ENCODE measurements around the gene DISC1.

DISC1 gene

DNA sequence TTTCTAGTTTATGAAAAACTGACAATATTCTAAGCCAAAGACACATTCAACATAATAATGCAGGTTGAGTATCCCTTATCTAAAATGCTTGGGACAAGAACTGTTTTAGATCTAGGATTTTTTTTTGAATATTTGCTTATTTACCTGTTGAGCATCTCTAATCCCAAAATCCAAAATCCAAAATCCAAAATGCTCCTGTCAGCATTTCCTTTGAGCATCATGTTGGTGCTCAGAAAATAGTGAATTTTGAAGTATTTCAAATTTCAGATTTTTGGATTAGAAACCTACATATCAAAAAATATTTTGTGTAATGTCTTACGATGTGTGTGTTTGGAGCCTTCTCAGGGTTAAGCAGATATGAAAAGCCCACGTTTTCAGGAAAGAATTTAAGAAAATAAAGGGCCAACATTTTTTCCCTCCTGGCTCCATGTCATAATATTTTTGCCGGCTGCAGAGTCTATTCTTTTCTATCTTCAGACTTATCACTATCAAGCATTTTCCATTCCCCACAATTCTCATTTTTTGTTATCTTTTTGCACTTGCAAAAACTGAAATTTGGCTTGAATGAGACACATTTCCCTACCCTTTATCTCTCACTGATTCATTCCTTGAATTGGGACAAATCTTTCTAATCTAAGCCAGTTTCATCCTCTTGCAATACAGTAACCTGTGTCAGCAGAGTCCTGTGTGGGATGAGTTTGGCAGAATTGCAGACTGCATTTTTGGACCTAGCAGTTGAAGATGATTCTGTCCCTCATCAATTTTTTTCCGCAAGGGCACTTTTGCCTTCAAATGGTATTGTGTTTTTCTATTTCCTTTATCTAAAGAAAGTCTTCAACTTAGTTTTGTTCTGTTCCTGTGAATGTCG lies 233.9 kb downstream of the DISC1 start:
- H3K9ac ChIP-seq (ENCODE audit: low read length): no peak overlapping the region
- H3K79me2 ChIP-seq (ENCODE audit: insufficient read depth, low read length): no peaks in the 10 kb centered on the region
- H3K9me3 ChIP-seq (ENCODE audit: insufficient read depth, low read length): no peaks in the 10 kb centered on the region
- H2AFZ ChIP-seq (ENCODE audit: low read depth, low read length, severe bottlenecking): no peak overlapping the region
- TF ChIP-seq, protein P1, sequence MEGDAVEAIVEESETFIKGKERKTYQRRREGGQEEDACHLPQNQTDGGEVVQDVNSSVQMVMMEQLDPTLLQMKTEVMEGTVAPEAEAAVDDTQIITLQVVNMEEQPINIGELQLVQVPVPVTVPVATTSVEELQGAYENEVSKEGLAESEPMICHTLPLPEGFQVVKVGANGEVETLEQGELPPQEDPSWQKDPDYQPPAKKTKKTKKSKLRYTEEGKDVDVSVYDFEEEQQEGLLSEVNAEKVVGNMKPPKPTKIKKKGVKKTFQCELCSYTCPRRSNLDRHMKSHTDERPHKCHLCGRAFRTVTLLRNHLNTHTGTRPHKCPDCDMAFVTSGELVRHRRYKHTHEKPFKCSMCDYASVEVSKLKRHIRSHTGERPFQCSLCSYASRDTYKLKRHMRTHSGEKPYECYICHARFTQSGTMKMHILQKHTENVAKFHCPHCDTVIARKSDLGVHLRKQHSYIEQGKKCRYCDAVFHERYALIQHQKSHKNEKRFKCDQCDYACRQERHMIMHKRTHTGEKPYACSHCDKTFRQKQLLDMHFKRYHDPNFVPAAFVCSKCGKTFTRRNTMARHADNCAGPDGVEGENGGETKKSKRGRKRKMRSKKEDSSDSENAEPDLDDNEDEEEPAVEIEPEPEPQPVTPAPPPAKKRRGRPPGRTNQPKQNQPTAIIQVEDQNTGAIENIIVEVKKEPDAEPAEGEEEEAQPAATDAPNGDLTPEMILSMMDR (IDR thresholded peaks at IDR 0.05; ENCODE audit: insufficient read depth, low read length, poor library complexity, severe bottlenecking): no peak
- H4K20me1 ChIP-seq (ENCODE audit: low read depth, low read length): no peaks in the 10 kb centered on the region
- no peak overlapping the region for H3K27ac ChIP-seq (ENCODE audit: low read depth, low read length)
- no peak overlapping the region for H3K4me3 ChIP-seq (ENCODE audit: insufficient read depth, low read length, poor library complexity, severe bottlenecking)
- H3K9me2 ChIP-seq (replicated peaks; ENCODE audit: insufficient read depth, low read length): no peaks in the 10 kb centered on the region
- H3K27me3 ChIP-seq (ENCODE audit: low read length): no peaks in the 10 kb centered on the region
- no peaks in the 10 kb centered on the region for H3F3A ChIP-seq (ENCODE audit: insufficient read depth)
- H3K4me2 ChIP-seq (ENCODE audit: low read depth, low read length, poor library complexity, severe bottlenecking): no peak overlapping the region
- H3K36me3 ChIP-seq (ENCODE audit: low read length): no peaks in the 10 kb centered on the region

- Histone ChIP-seq H3K9me2 (replicated peaks; ENCODE audit: insufficient read depth, low read length) (no peaks in the 10 kb centered on the region), H2AFZ (ENCODE audit: low read depth, low read length, severe bottlenecking) (no peak overlapping the region), H3F3A (ENCODE audit: insufficient read depth) (no peaks in the 10 kb centered on the region), H3K79me2 (ENCODE audit: insufficient read depth, low read length) (no peaks in the 10 kb centered on the region), H3K9me3 (ENCODE audit: insufficient read depth, low read length) (no peaks in the 10 kb centered on the region), H3K9ac (ENCODE audit: low read length) (no peak overlapping the region), H4K20me1 (ENCODE audit: low read depth, low read length) (no peaks in the 10 kb centered on the region), H3K4me3 (ENCODE audit: insufficient read depth, low read length, poor library complexity, severe bottlenecking) (no peak overlapping the region), H3K36me3 (ENCODE audit: low read length) (no peaks in the 10 kb centered on the region), H3K4me2 (ENCODE audit: low read depth, low read length, poor library complexity, severe bottlenecking) (no peak overlapping the region), H3K27me3 (ENCODE audit: low read length) (no peaks in the 10 kb centered on the region), H3K27ac (ENCODE audit: low read depth, low read length) (no peak overlapping the region)
- TF ChIP-seq, protein P1 (IDR thresholded peaks at IDR 0.05; ENCODE audit: insufficient read depth, low read length, poor library complexity, severe bottlenecking): no peak
- TF ChIP-seq EZH2phosphoT487 (conservative IDR thresholded peaks at IDR 0.05; ENCODE audit: low read length): no peak
These were observed 235.2 kb downstream of the DISC1 start for GRCh38 chr1:231861541-231862481.

DNA sequence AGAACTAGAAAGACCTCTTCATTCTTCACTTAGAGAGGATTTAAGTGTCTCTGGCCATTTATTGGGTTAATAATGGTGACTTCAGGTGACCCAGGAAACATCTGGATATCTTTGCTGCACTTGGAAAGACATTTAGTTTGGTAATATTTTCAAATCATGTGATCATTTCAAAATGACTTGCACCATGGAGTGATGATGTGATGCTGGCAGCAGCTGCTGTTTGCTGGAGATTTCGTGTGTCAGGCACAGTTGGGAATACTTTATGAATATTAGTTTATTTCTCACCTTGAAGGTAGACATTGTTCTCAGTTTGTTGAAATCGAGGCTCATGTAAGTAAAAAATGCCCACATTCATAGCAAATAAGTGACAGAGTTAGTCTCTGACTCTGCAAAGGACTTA lies 236.0 kb downstream of the DISC1 start:
- Histone ChIP-seq H3K9me3 (ENCODE audit: insufficient read depth, low read length) (no peaks in the 10 kb centered on the region), H3K4me2 (ENCODE audit: low read depth, low read length, poor library complexity, severe bottlenecking) (no peak overlapping the region), H3F3A (ENCODE audit: insufficient read depth) (no peaks in the 10 kb centered on the region), H3K27ac (ENCODE audit: low read depth, low read length) (no peak overlapping the region), H2AFZ (ENCODE audit: low read depth, low read length, severe bottlenecking) (no peak overlapping the region), H3K9me2 (replicated peaks; ENCODE audit: insufficient read depth, low read length) (no peaks in the 10 kb centered on the region), H3K9ac (ENCODE audit: low read length) (no peak overlapping the region), H3K79me2 (ENCODE audit: insufficient read depth, low read length) (no peaks in the 10 kb centered on the region), H3K4me3 (ENCODE audit: insufficient read depth, low read length, poor library complexity, severe bottlenecking) (no peak overlapping the region), H3K36me3 (ENCODE audit: low read length) (no peaks in the 10 kb centered on the region), H3K27me3 (ENCODE audit: low read length) (no peaks in the 10 kb centered on the region), H4K20me1 (ENCODE audit: low read depth, low read length) (no peaks in the 10 kb centered on the region)
- TF ChIP-seq, protein P1 (IDR thresholded peaks at IDR 0.05; ENCODE audit: insufficient read depth, low read length, poor library complexity, severe bottlenecking): no peak
- no peak for TF ChIP-seq EZH2phosphoT487 (conservative IDR thresholded peaks at IDR 0.05; ENCODE audit: low read length)
